ENCODE measurements around the gene PISD.
"Not testable (repeated sequence)": the region's sequence is repeated elsewhere in the genome, so short reads cannot be mapped to it uniquely, and the experiment has no call there.

The PISD gene

GRCh38 chr22:31676700-31677099, 14.7 kb upstream of the PISD start:
- no peaks in the 10 kb centered on the region; the same call in 1 of the 2 replicates for H3K4me1 ChIP-seq (ENCODE audit: control insufficient read depth, insufficient read depth, low read length)
- TF ChIP-seq ZNF404 (tag by site-specific recombination; IDR thresholded peaks at IDR 0.05), result no peak
- TF ChIP-seq SCRT1 (tag by site-specific recombination; IDR thresholded peaks at IDR 0.05; ENCODE audit: borderline replicate concordance), result no peak
- TF ChIP-seq SETDB1 (IDR thresholded peaks at IDR 0.05; ENCODE audit: insufficient read length, low read length), result peak; percentile 37
- no peak for TF ChIP-seq PRDM4 (tag by site-specific recombination; IDR thresholded peaks at IDR 0.05)
- H3K4me3 ChIP-seq (ENCODE audit: low read depth, low read length), result peak overlapping the region; percentile 26
- POLR2A ChIA-PET, result interaction anchor here (0.6 to 1.4 kb wide), 17 partner anchors 9 to 294 kb away, joined by 3 to 22 read pairs (median 4); partner anchors contain the start of genes DEPDC5, PISD, PRR14L and YWHAH
- CTCF ChIA-PET, result interaction anchor here (0.6 to 4.0 kb wide), 9 partner anchors 9 to 406 kb away, joined by 3 to 42 read pairs (median 5); partner anchors contain the start of gene PISD
- no peaks in the 10 kb centered on the region for H3K9me3 ChIP-seq (ENCODE audit: control insufficient read depth, insufficient read depth, low read depth, low read length)
- no peak overlapping the region for H3K27ac ChIP-seq (ENCODE audit: extremely low read depth, low read depth, low read length)
- H3K36me3 ChIP-seq (ENCODE audit: control insufficient read depth in 2 of 2, insufficient read depth in 1 of 2, low read length in 2 of 2), result no peaks in the 10 kb centered on the region

DNA sequence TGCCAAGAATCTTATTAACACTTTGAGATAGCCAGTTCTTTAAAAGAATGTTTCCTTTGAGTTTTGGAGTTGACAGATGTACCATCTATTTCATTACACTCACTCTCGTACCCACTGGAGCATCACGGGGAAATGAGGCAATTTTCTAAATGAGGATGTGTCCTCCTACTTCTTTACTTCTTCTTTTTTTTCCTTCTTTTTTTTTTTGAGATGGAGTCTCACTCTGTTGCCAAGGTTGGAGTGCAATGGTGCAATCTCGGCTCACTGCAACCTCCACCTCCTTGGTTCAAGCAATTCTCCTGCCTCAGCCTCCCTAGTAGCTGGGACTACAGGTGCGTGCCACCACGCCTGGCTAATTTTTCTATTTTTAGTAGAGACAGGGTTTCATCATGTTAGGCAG, 12.2 kb upstream of the PISD start:
- H3K27ac ChIP-seq (ENCODE audit: extremely low read depth, low read depth, low read length); H3K4me1 ChIP-seq (ENCODE audit: control insufficient read depth, insufficient read depth, low read length); POLR2A ChIA-PET; H3K36me3 ChIP-seq (ENCODE audit: control insufficient read depth in 2 of 2, insufficient read depth in 1 of 2, low read length in 2 of 2); H3K4me3 ChIP-seq (ENCODE audit: low read depth, low read length); H3K9me3 ChIP-seq (ENCODE audit: control insufficient read depth, insufficient read depth, low read depth, low read length): not testable (repeated sequence)
- CTCF ChIA-PET, result interaction anchor here (1.3 to 4.0 kb wide), 2 partner anchors 9 to 296 kb away, joined by 4 to 42 read pairs; no protein-coding TSS in a partner anchor

GRCh38 chr22:31668849-31669248, 6.8 kb upstream of the PISD start:
- not testable (repeated sequence) for H3K27ac ChIP-seq (ENCODE audit: extremely low read depth, low read depth, low read length); H3K36me3 ChIP-seq (ENCODE audit: control insufficient read depth in 2 of 2, insufficient read depth in 1 of 2, low read length in 2 of 2); H3K9me3 ChIP-seq (ENCODE audit: control insufficient read depth, insufficient read depth, low read depth, low read length); H3K4me1 ChIP-seq (ENCODE audit: control insufficient read depth, insufficient read depth, low read length); H3K4me3 ChIP-seq (ENCODE audit: low read depth, low read length)
- CTCF ChIA-PET, result interaction anchor here (0.5 to 9.3 kb wide), 5 partner anchors 9 to 301 kb away, joined by 3 to 126 read pairs (median 3); no protein-coding TSS in a partner anchor
- POLR2A ChIA-PET, result interaction anchor here (0.7 to 1.2 kb wide), 2 partner anchors 84 to 308 kb away, joined by 4 to 7 read pairs; partner anchors contain the start of gene DEPDC5
- 0 out of 2 replicates have a peak, but pooled peaks have one; percentile 9 for TF ChIP-seq ZNF112 (tag by site-specific recombination; IDR thresholded peaks at IDR 0.05)

- Histone ChIP-seq H3K4me1 (ENCODE audit: control insufficient read depth, insufficient read depth, low read length) (no peaks in the 10 kb centered on the region), H3K36me3 (ENCODE audit: control insufficient read depth in 2 of 2, insufficient read depth in 1 of 2, low read length in 2 of 2) (no peaks in the 10 kb centered on the region; a peak in 1 of 3 replicates), H3K4me3 (ENCODE audit: low read depth, low read length) (peak overlapping the region; percentile 94), H3K27ac (ENCODE audit: extremely low read depth, low read depth, low read length) (peak overlapping the region; percentile 33; the same call in 1 of the 2 replicates), H3K9me3 (ENCODE audit: control insufficient read depth, insufficient read depth, low read depth, low read length) (no peaks in the 10 kb centered on the region)
- ChIA-PET CTCF (interaction anchor here (0.7 to 9.3 kb wide), 7 partner anchors 9 to 308 kb away, joined by 3 to 126 read pairs (median 5); no protein-coding TSS in a partner anchor), POLR2A (interaction anchor here (0.6 to 3.6 kb wide), 18 partner anchors 9 to 316 kb away, joined by 3 to 39 read pairs (median 4); partner anchors contain the start of genes DEPDC5 and PATZ1)
- 0 out of 2 replicates have a peak, but pooled peaks have one; percentile 11 for TF ChIP-seq YY1 (tag by site-specific recombination; IDR thresholded peaks at IDR 0.05)
- TF ChIP-seq ZFP3 (tag by site-specific recombination; IDR thresholded peaks at IDR 0.05; ENCODE audit: low read depth), result 0 out of 2 replicates have a peak, but pooled peaks have one; percentile 11
- TF ChIP-seq MYNN (tag by site-specific recombination; IDR thresholded peaks at IDR 0.05; ENCODE audit: borderline replicate concordance), result no peak
- TF ChIP-seq ZNF112 (tag by site-specific recombination; IDR thresholded peaks at IDR 0.05), result no peak
These were observed 638 bp upstream of the PISD start for GRCh38 chr22:31662668-31663037.

DNA sequence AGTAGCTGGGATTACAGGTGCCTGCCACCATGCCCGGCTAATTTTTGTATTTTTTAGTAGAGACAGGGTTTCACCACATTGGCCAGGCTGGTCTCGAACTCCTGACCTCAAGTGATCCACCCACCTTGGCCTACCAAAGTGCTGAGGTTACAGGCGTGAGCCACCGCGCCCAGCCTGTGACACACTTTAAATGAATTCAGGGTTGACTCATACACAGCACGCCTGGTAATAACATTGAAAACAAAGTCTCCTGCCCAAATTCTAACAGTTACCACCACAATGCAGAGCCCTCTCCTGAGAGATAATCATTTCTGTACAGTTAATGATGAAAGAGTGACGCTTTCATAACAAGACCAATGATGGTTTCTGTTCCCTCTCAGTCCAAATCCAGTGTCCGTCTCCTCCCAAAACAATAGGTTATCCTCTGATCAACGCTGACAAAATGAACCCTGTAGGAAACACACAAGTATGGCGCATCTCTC, 1.1 kb downstream of the PISD start:
- CTCF ChIA-PET, result interaction anchor here (0.5 to 9.3 kb wide), 8 partner anchors 14 to 606 kb away, joined by 3 to 126 read pairs (median 4); no protein-coding TSS in a partner anchor
- TF ChIP-seq SP7 (tag by site-specific recombination; IDR thresholded peaks at IDR 0.05) (peak; percentile 41; the same call in 1 of the 2 replicates), ZNF629 (tag by site-specific recombination; IDR thresholded peaks at IDR 0.05) (peak; percentile 51), ZXDB (tag by site-specific recombination; IDR thresholded peaks at IDR 0.05) (0 out of 2 replicates have a peak, but pooled peaks have one; percentile 28), KLF8 (tag by site-specific recombination; IDR thresholded peaks at IDR 0.05) (peak; percentile 26; the same call in 1 of the 2 replicates), KLF1 (tag by site-specific recombination; IDR thresholded peaks at IDR 0.05) (peak; percentile 69; the same call in 1 of the 2 replicates), ZNF792 (tag by site-specific recombination; IDR thresholded peaks at IDR 0.05) (peak; percentile 59; the same call in 1 of the 2 replicates), ZBTB17 (tag by site-specific recombination; IDR thresholded peaks at IDR 0.05) (peak; percentile 88), ZNF76 (tag by site-specific recombination; IDR thresholded peaks at IDR 0.05; ENCODE audit: borderline replicate concordance, low read depth) (peak; percentile 14; the same call in 1 of the 2 replicates), KLF17 (tag by site-specific recombination; IDR thresholded peaks at IDR 0.05) (peak; percentile 89)
- TF ChIP-seq, protein P1, sequence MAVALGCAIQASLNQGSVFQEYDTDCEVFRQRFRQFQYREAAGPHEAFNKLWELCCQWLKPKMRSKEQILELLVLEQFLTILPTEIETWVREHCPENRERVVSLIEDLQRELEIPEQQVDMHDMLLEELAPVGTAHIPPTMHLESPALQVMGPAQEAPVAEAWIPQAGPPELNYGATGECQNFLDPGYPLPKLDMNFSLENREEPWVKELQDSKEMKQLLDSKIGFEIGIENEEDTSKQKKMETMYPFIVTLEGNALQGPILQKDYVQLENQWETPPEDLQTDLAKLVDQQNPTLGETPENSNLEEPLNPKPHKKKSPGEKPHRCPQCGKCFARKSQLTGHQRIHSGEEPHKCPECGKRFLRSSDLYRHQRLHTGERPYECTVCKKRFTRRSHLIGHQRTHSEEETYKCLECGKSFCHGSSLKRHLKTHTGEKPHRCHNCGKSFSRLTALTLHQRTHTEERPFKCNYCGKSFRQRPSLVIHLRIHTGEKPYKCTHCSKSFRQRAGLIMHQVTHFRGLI (tag by site-specific recombination; IDR thresholded peaks at IDR 0.05), result peak; percentile 55; the same call in 1 of the 2 replicates

More for the DNA sequence above, 1.1 kb downstream of the PISD start:
- H3K4me3 ChIP-seq (ENCODE audit: low read depth, low read length), result peak overlapping the region; percentile 94
- not testable (repeated sequence) for H3K4me1 ChIP-seq (ENCODE audit: control insufficient read depth, insufficient read depth, low read length); H3K36me3 ChIP-seq (ENCODE audit: control insufficient read depth in 2 of 2, insufficient read depth in 1 of 2, low read length in 2 of 2); H3K27ac ChIP-seq (ENCODE audit: extremely low read depth, low read depth, low read length); H3K9me3 ChIP-seq (ENCODE audit: control insufficient read depth, insufficient read depth, low read depth, low read length)
- POLR2A ChIA-PET, result interaction anchor here (0.9 to 3.6 kb wide), 10 partner anchors 8 to 309 kb away, joined by 3 to 39 read pairs (median 12); partner anchors contain the start of gene DEPDC5
